H9 (cell line): ENCODE results near the gene MAP3K9. TPM values are rescaled to one million over a fixed set of nuclear protein-coding genes. Genes with fewer than 3 reads are reported as not detected.

ENCODE experiments used
- DNase-seq: peaks from one replicate; pipeline ENCODE4 v3.0.0-alpha.2; 2017
- H2AFZ ChIP-seq: one replicate; pipeline ENCODE4 v1.6.1; 2013; ENCODE audit warnings: mild to moderate bottlenecking, low read length, control low read depth, moderate library complexity
- H2AK5ac ChIP-seq: 2 replicates; pipeline ENCODE4 v1.6.1; 2013; ENCODE audit warnings: low read length, control low read depth, mixed read lengths; ENCODE audit not compliant: insufficient read length
- H2BK120ac ChIP-seq: one replicate; pipeline ENCODE4 v1.6.1; 2013; ENCODE audit warnings: low read depth, mild to moderate bottlenecking, low read length, control low read depth, inconsistent platforms; ENCODE audit not compliant: poor library complexity, severe bottlenecking
- H2BK12ac ChIP-seq: 2 replicates; pipeline ENCODE4 v1.6.1; 2013; ENCODE audit warnings: low read length, control low read depth, mixed read lengths, low read depth; ENCODE audit not compliant: insufficient read length
- H2BK15ac ChIP-seq: 2 replicates; pipeline ENCODE4 v1.6.1; 2013; ENCODE audit warnings: low read depth, low read length, control low read depth
- H2BK20ac ChIP-seq: one replicate; pipeline ENCODE4 v1.6.1; 2013; ENCODE audit warnings: low read depth, mild to moderate bottlenecking, low read length, control low read depth, inconsistent platforms; ENCODE audit not compliant: poor library complexity, severe bottlenecking
- H2BK5ac ChIP-seq: 2 replicates; pipeline ENCODE4 v1.6.1; 2013; ENCODE audit warnings: low read length, control low read depth, mixed read lengths; ENCODE audit not compliant: insufficient read length
- H3K14ac ChIP-seq: 2 replicates; pipeline ENCODE4 v1.6.1; 2013; ENCODE audit warnings: low read length, control low read depth; ENCODE audit not compliant: insufficient read depth
- H3K18ac ChIP-seq: 2 replicates; pipeline ENCODE4 v1.6.1; 2013; ENCODE audit warnings: low read depth, mild to moderate bottlenecking, mixed read lengths, low read length, control low read depth; ENCODE audit not compliant: insufficient read length
- H3K23ac ChIP-seq: 2 replicates; pipeline ENCODE4 v1.6.1; 2013; ENCODE audit warnings: low read length, control low read depth, mixed read lengths, low read depth; ENCODE audit not compliant: insufficient read length
- H3K23me2 ChIP-seq: 2 replicates; pipeline ENCODE4 v1.6.1; 2013; ENCODE audit warnings: low read depth, mild to moderate bottlenecking, mixed read lengths, low read length, control low read depth; ENCODE audit not compliant: insufficient read length, poor library complexity, severe bottlenecking
- H3K27ac ChIP-seq: 2 replicates; pipeline ENCODE4 v1.5.1; 2013; ENCODE audit warnings: low read length, control low read depth, mixed read lengths, low read depth; ENCODE audit not compliant: insufficient read length
- H3K27me3 ChIP-seq: 2 replicates; pipeline ENCODE4 v1.6.1; 2013; ENCODE audit warnings: low read length, control low read depth, inconsistent platforms; ENCODE audit not compliant: insufficient read depth
- H3K4ac ChIP-seq: 2 replicates; pipeline ENCODE4 v1.6.1; 2013; ENCODE audit warnings: low read depth, mild to moderate bottlenecking, control low read depth, inconsistent platforms, low read length, moderate library complexity
- H3K4me1 ChIP-seq: 2 replicates; pipeline ENCODE4 v1.6.1; 2013; ENCODE audit warnings: low read length, control low read depth, inconsistent platforms; ENCODE audit not compliant: insufficient read depth
- H3K4me2 ChIP-seq: 2 replicates; pipeline ENCODE4 v1.6.1; 2013; ENCODE audit warnings: low read length, control low read depth, mixed read lengths; ENCODE audit not compliant: insufficient read length, insufficient read depth
- H3K56ac ChIP-seq: 2 replicates; pipeline ENCODE4 v1.6.1; 2013; ENCODE audit warnings: low read depth, mild to moderate bottlenecking, mixed read lengths, low read length, control low read depth; ENCODE audit not compliant: insufficient read length
- H3K79me1 ChIP-seq: 2 replicates; pipeline ENCODE4 v1.6.1; 2013; ENCODE audit warnings: low read depth, mild to moderate bottlenecking, moderate library complexity, low read length, control low read depth, inconsistent platforms; ENCODE audit not compliant: insufficient read depth, poor library complexity, severe bottlenecking
- H3K79me2 ChIP-seq: 2 replicates; pipeline ENCODE4 v1.6.1; 2013; ENCODE audit warnings: low read length, control low read depth, inconsistent platforms; ENCODE audit not compliant: insufficient read depth
- H3K9ac ChIP-seq: 2 replicates; pipeline ENCODE4 v1.6.1; 2013; ENCODE audit warnings: low read length, control low read depth, mixed read lengths; ENCODE audit not compliant: insufficient read length; ENCODE audit errors: extremely low read depth
- H3K9me3 ChIP-seq: one replicate; pipeline ENCODE4 v1.6.1; 2013; ENCODE audit warnings: low read depth, low read length, inconsistent platforms; ENCODE audit not compliant: control insufficient read depth
- H3T11ph ChIP-seq: one replicate; pipeline ENCODE4 v1.6.1; 2013; ENCODE audit warnings: mild to moderate bottlenecking, low read length, control low read depth, inconsistent platforms
- H4K20me1 ChIP-seq: one replicate; pipeline ENCODE4 v1.6.1; 2013; ENCODE audit not compliant: control insufficient read depth, insufficient read length, insufficient read depth
- H4K5ac ChIP-seq: 2 replicates; pipeline ENCODE4 v1.6.1; 2013; ENCODE audit warnings: low read depth, mild to moderate bottlenecking, mixed read lengths, low read length, control low read depth; ENCODE audit not compliant: insufficient read length
- H4K8ac ChIP-seq: replicated peaks from 2 replicates; pipeline ENCODE4 v1.6.1; 2013; ENCODE audit warnings: low read length, control low read depth, mixed read lengths, low read depth; ENCODE audit not compliant: insufficient read length
- H4K91ac ChIP-seq: 2 replicates; pipeline ENCODE4 v1.6.1; 2013; ENCODE audit warnings: low read depth, mild to moderate bottlenecking, moderate library complexity, mixed read lengths, low read length, control low read depth; ENCODE audit not compliant: insufficient read length
- H3K27ac Mint-ChIP-seq, 3 experiments: 2 replicates in 2 of 3; 3 replicates in 1 of 3; pipeline ENCODE4 v1.8.0; 2020 to 2021; ENCODE audit warnings: mixed read lengths in 3 of 3, mild to moderate bottlenecking in 1 of 3, moderate library complexity in 1 of 3
- H3K27me3 Mint-ChIP-seq: 2 replicates; pipeline ENCODE4 v1.8.0; 2021; ENCODE audit warnings: low read depth, mild to moderate bottlenecking, moderate library complexity, mixed read lengths
- H3K36me3 Mint-ChIP-seq, 3 experiments: 2 replicates in 2 of 3; 3 replicates in 1 of 3; pipeline ENCODE4 v1.8.0; 2020 to 2021; ENCODE audit warnings: low read depth in 3 of 3, mixed read lengths in 3 of 3; ENCODE audit not compliant: insufficient read depth in 1 of 3
- H3K4me1 Mint-ChIP-seq, 2 experiments: 2 replicates each; pipeline ENCODE4 v1.8.0; 2020; ENCODE audit warnings: mixed read lengths in 2 of 2
- H3K4me3 Mint-ChIP-seq, 2 experiments: 2 replicates in 1 of 2; 3 replicates in 1 of 2; pipeline ENCODE4 v1.8.0; 2020 to 2021; ENCODE audit warnings: mild to moderate bottlenecking in 2 of 2, mixed read lengths in 2 of 2, moderate library complexity in 1 of 2
- H3K9me3 Mint-ChIP-seq, 2 experiments: 2 replicates in 1 of 2; 3 replicates in 1 of 2; pipeline ENCODE4 v1.8.0; 2020; ENCODE audit warnings: mild to moderate bottlenecking in 2 of 2, mixed read lengths in 2 of 2, moderate library complexity in 1 of 2
- CTCF ChIP-seq: fragments of 200-600 bp; sonication (generic); conservative IDR thresholded peaks from 3 replicates; pipeline ENCODE4 v1.8.0; 2021; ENCODE audit warnings: antibody characterized with exemption, mild to moderate bottlenecking
- WGBS: extraction: QIAGEN DNeasy Blood & Tissue Kit; methylation state at CpG from one replicate; pipeline ENCODE4 v1.1.7; 2013; ENCODE audit warnings: missing lambda C conversion rate, low lambda C conversion rate, mixed read lengths; ENCODE audit not compliant: insufficient read length; ENCODE audit errors: extremely low coverage; 5-methylcytosine and 5-hydroxymethylcytosine counted together
- total RNA-seq: library from RNA; stranded (reverse); gene quantifications from 2 replicates; pipeline ENCODE4 v1.2.1, GENCODE V29; 2021

Gene MAP3K9
- total RNA-seq, 1 experiment from 2014 or later: 20.0 TPM

- no peak overlapping the region for H3K4me3 Mint-ChIP-seq
- no peak overlapping the region for H2BK20ac ChIP-seq
- no peak for DNase-seq
- H3K14ac ChIP-seq: no peak overlapping the region
- H3K9ac ChIP-seq: no peak overlapping the region
- no peak overlapping the region for H3T11ph ChIP-seq
- H3K9me3 Mint-ChIP-seq: no peaks in the 10 kb centered on the region
- no peaks in the 10 kb centered on the region for H4K20me1 ChIP-seq
- no peaks in the 10 kb centered on the region for H3K9me3 ChIP-seq
- H2BK15ac ChIP-seq: no peak overlapping the region
- no peak overlapping the region for H2BK12ac ChIP-seq
- H4K8ac ChIP-seq: no peak overlapping the region
- H3K79me2 ChIP-seq: no peaks in the 10 kb centered on the region
- H3K23me2 ChIP-seq: no peaks in the 10 kb centered on the region
- peaks cover 13% of the 10 kb centered on the region; the same call in 1 of the 2 replicates for H3K4me1 ChIP-seq
- H3K79me1 ChIP-seq: no peaks in the 10 kb centered on the region
- H3K56ac ChIP-seq: no peak overlapping the region
- peak overlapping the region in 2 of 3 experiments; percentile 23 to 55; a peak in 3 of 7 replicates for H3K27ac Mint-ChIP-seq
- no peak overlapping the region for H3K4me2 ChIP-seq
- no peaks in the 10 kb centered on the region for H3K27me3 ChIP-seq
- no peak overlapping the region for H3K18ac ChIP-seq
- no CpG with 5 or more reads among the region's 6 CpGs for WGBS
- H4K91ac ChIP-seq: no peak overlapping the region
- H3K4ac ChIP-seq: no peak overlapping the region
- no peak overlapping the region for H2AK5ac ChIP-seq
- H4K5ac ChIP-seq: no peak overlapping the region
- H2BK120ac ChIP-seq: no peak overlapping the region
- H3K36me3 Mint-ChIP-seq: no peaks in the 10 kb centered on the region
- H3K27me3 Mint-ChIP-seq: no peaks in the 10 kb centered on the region
- H2BK5ac ChIP-seq: no peak overlapping the region
- H3K23ac ChIP-seq: no peak overlapping the region
- TF ChIP-seq CTCF: no peak
- H3K27ac ChIP-seq: no peak overlapping the region
- H2AFZ ChIP-seq: no peak overlapping the region
- H3K4me1 Mint-ChIP-seq: peaks cover 31 to 41% of the 10 kb centered on the region in 2 experiments
Measured at GRCh38 chr14:70683983-70684382, 125.3 kb downstream of the MAP3K9 start.
